ENCODE measurements around the gene RCSD1.

DNA sequence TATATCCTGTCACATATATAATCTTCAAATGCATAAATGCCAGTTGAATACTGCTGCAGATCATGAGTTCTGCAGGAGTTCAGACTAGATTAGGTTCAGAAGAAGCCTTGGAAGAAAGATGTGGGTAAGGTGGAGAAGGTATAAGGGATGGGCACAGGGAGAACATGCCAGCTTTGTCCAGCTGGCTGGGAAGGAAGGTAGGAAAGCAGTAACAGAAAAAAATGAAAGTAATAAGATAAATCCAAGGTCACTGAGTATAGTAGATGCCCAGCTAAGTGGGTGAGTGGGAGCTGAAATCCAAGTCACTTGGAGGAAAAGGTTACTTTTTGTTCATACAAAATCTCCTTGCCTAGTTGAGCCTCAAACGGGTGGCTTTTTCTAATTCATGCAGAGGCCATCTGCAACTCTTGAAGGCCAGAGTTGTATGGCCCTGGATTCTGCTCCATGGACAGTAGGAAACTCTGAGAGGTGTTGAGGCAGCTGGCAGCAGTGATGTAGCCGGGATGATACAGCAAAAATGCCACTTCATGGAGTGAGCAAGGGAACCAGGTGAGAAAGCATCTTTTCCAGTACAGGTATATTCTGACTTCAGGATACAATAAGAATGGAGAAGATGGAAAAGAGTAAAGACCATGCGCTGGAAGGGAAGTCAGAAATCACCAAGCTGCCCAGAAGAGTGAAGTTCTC is 3.4 kb downstream of the RCSD1 start:
- TF ChIP-seq CTCF (IDR thresholded peaks at IDR 0.05; ENCODE audit: insufficient read depth, low read length) (no peak), SPI1 (IDR thresholded peaks at IDR 0.05; ENCODE audit: borderline replicate concordance, low read depth) (0 out of 2 replicates have a peak, but pooled peaks have one; percentile 3), POLR2AphosphoS5 (IDR thresholded peaks at IDR 0.05; ENCODE audit: low read depth) (peak; percentile 29; the same call in 1 of the 2 replicates), REST (IDR thresholded peaks at IDR 0.05; ENCODE audit: insufficient replicate concordance, low read depth) (no peak)
